SU-DHL-6 (cell line): ENCODE measurements around the gene WDR44.

ENCODE experiments used
- H2AFZ ChIP-seq: fragments of 200-600 bp; sonication (generic); 2 replicates; pipeline ENCODE4 v1.6.1; 2014; ENCODE audit warnings: low read depth, mild to moderate bottlenecking, moderate library complexity, mixed read lengths, antibody characterized with exemption, low read length; ENCODE audit not compliant: severe bottlenecking
- H3F3A ChIP-seq: fragments of 200-600 bp; shearing (Covaris generic); 2 replicates; pipeline ENCODE4 v1.6.0; 2016; ENCODE audit warnings: antibody characterized with exemption, mild to moderate bottlenecking; ENCODE audit not compliant: insufficient read depth
- H3K27ac ChIP-seq: fragments of 200-600 bp; sonication (generic); 2 replicates; pipeline ENCODE4 v1.5.1; 2016; ENCODE audit warnings: low read depth, mild to moderate bottlenecking, low read length, moderate library complexity, mixed read lengths
- H3K27me3 ChIP-seq: fragments of 200-600 bp; sonication (generic), shearing (Covaris generic); 2 replicates; pipeline ENCODE4 v1.6.0; 2014; ENCODE audit warnings: mild to moderate bottlenecking, low read length
- H3K36me3 ChIP-seq: fragments of 200-600 bp; sonication (generic); 2 replicates; pipeline ENCODE4 v1.6.1; 2014; ENCODE audit warnings: mild to moderate bottlenecking, low read length, mixed read lengths
- H3K4me2 ChIP-seq: fragments of 300-600, 200-600 bp; shearing (Covaris generic), sonication (generic); 2 replicates; pipeline ENCODE4 v1.6.0; 2014; ENCODE audit warnings: low read length, low read depth, mild to moderate bottlenecking; ENCODE audit not compliant: poor library complexity, severe bottlenecking
- H3K4me3 ChIP-seq: fragments of 200-600 bp; sonication (generic); 2 replicates; pipeline ENCODE4 v1.5.1; 2014; ENCODE audit warnings: antibody characterized with exemption, low read length, mild to moderate bottlenecking, mixed read lengths; ENCODE audit not compliant: insufficient read depth, poor library complexity, severe bottlenecking
- H3K79me2 ChIP-seq: fragments of 200-600 bp; sonication (generic); 2 replicates; pipeline ENCODE4 v1.6.1; 2014; ENCODE audit warnings: mild to moderate bottlenecking, low read length, moderate library complexity; ENCODE audit not compliant: insufficient read depth
- H3K9ac ChIP-seq: fragments of 200-600 bp; sonication (generic); 2 replicates; pipeline ENCODE4 v1.7.0; 2014; ENCODE audit warnings: mild to moderate bottlenecking, low read length
- H3K9me2 ChIP-seq: fragments of 200-600 bp; sonication (generic); replicated peaks from 2 replicates; pipeline ENCODE4 v1.6.1; 2014; ENCODE audit warnings: low read length; ENCODE audit not compliant: insufficient read depth
- H3K9me3 ChIP-seq: fragments of 200-600 bp; sonication (generic); 2 replicates; pipeline ENCODE4 v1.6.1; 2014; ENCODE audit warnings: low read length, mixed read lengths; ENCODE audit not compliant: insufficient read depth
- H4K20me1 ChIP-seq: fragments of 200-600 bp; sonication (generic); 2 replicates; pipeline ENCODE4 v1.6.1; 2014; ENCODE audit warnings: low read depth, mild to moderate bottlenecking, antibody characterized with exemption, low read length, moderate library complexity, mixed read lengths
- EZH2phosphoT487 ChIP-seq: fragments of 200-600 bp; sonication (generic), shearing (Covaris generic); conservative IDR thresholded peaks from 2 replicates; pipeline ENCODE4 v1.6.1; 2018; ENCODE audit warnings: mild to moderate bottlenecking, antibody characterized with exemption, low read length, moderate library complexity, mixed read lengths
- TF ChIP-seq, protein P1 (sequence below): fragments of 200-600 bp; sonication (generic); IDR thresholded peaks from one replicate; pipeline ENCODE4 v1.5.1; 2017; ENCODE audit warnings: antibody characterized with exemption, mild to moderate bottlenecking, low read length, moderate library complexity; ENCODE audit not compliant: insufficient read depth, poor library complexity, severe bottlenecking

Gene WDR44

GRCh38 chrX:118432799-118433198, 86.9 kb downstream of the WDR44 start:
- no peak overlapping the region for H3K4me2 ChIP-seq
- H2AFZ ChIP-seq = no peak overlapping the region
- TF ChIP-seq EZH2phosphoT487 = no peak
- TF ChIP-seq, protein P1, sequence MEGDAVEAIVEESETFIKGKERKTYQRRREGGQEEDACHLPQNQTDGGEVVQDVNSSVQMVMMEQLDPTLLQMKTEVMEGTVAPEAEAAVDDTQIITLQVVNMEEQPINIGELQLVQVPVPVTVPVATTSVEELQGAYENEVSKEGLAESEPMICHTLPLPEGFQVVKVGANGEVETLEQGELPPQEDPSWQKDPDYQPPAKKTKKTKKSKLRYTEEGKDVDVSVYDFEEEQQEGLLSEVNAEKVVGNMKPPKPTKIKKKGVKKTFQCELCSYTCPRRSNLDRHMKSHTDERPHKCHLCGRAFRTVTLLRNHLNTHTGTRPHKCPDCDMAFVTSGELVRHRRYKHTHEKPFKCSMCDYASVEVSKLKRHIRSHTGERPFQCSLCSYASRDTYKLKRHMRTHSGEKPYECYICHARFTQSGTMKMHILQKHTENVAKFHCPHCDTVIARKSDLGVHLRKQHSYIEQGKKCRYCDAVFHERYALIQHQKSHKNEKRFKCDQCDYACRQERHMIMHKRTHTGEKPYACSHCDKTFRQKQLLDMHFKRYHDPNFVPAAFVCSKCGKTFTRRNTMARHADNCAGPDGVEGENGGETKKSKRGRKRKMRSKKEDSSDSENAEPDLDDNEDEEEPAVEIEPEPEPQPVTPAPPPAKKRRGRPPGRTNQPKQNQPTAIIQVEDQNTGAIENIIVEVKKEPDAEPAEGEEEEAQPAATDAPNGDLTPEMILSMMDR = no peak
- no peak overlapping the region for H3K9ac ChIP-seq
- no peaks in the 10 kb centered on the region for H3K9me2 ChIP-seq
- H3K9me3 ChIP-seq = no peaks in the 10 kb centered on the region
- H3K79me2 ChIP-seq = no peaks in the 10 kb centered on the region
- no peaks in the 10 kb centered on the region for H3K27me3 ChIP-seq
- H3K4me3 ChIP-seq = no peak overlapping the region
- H3K27ac ChIP-seq = no peak overlapping the region
- no peaks in the 10 kb centered on the region for H3K36me3 ChIP-seq
- H4K20me1 ChIP-seq = no peaks in the 10 kb centered on the region
- H3F3A ChIP-seq = no peaks in the 10 kb centered on the region

GRCh38 chrX:118437283-118437682, 91.4 kb downstream of the WDR44 start:
- no peak overlapping the region for H3K9ac ChIP-seq
- no peak overlapping the region for H3K27ac ChIP-seq
- no peaks in the 10 kb centered on the region for H3F3A ChIP-seq
- no peaks in the 10 kb centered on the region for H3K79me2 ChIP-seq
- H3K36me3 ChIP-seq = no peaks in the 10 kb centered on the region
- no peak overlapping the region for H3K4me3 ChIP-seq
- no peak overlapping the region for H3K4me2 ChIP-seq
- no peaks in the 10 kb centered on the region for H3K27me3 ChIP-seq
- no peak overlapping the region for H2AFZ ChIP-seq
- no peaks in the 10 kb centered on the region for H3K9me3 ChIP-seq
- no peaks in the 10 kb centered on the region for H3K9me2 ChIP-seq
- H4K20me1 ChIP-seq = no peaks in the 10 kb centered on the region
- TF ChIP-seq, protein P1 = no peak
- no peak for TF ChIP-seq EZH2phosphoT487

DNA sequence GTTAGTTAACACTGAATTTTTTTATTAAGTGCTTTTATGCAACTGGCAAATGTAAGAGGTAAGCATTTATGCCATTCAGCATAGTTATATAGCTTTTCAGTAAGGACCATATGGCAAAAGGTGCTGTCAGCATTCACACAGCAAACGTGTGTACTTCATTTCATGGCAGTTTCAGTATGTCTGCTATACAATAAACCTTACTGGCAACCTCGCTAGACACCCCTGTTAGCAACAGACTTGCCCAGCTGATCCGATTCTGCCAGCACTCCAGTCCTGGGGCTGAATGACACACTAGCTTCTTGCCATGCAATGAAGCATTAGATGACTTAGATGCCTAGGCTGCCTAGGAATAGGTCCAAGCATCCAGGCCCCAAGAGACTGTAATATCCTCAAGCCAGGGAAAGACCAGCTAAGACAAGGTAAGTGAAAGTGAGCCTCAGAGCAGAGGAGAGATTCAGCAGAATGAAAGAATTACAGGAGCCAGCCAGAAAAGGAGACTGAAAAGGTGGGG, 102.4 kb downstream of the WDR44 start:
- H3K36me3 ChIP-seq = no peaks in the 10 kb centered on the region
- H3K27me3 ChIP-seq = no peaks in the 10 kb centered on the region
- H3F3A ChIP-seq = no peaks in the 10 kb centered on the region
- TF ChIP-seq EZH2phosphoT487 = no peak
- TF ChIP-seq, protein P1 = no peak
- no peaks in the 10 kb centered on the region for H3K9me2 ChIP-seq
- no peak overlapping the region for H3K4me2 ChIP-seq
- H3K4me3 ChIP-seq = no peak overlapping the region
- H3K27ac ChIP-seq = no peak overlapping the region
- H4K20me1 ChIP-seq = no peaks in the 10 kb centered on the region
- H3K9ac ChIP-seq = no peak overlapping the region
- H3K79me2 ChIP-seq = no peaks in the 10 kb centered on the region
- H2AFZ ChIP-seq = no peak overlapping the region
- no peaks in the 10 kb centered on the region for H3K9me3 ChIP-seq
